ENCODE results near the gene BTN1A1.

The BTN1A1 gene

GRCh38 chr6:26495281-26495680 is 4.8 kb upstream of the BTN1A1 start (continued):
- TF ChIP-seq ZNF549 (tag by site-specific recombination; IDR thresholded peaks at IDR 0.05) = no peak
- TF ChIP-seq ZNF157 (tag by site-specific recombination; IDR thresholded peaks at IDR 0.05) = no peak
- no peak for TF ChIP-seq ZNF174 (tag by site-specific recombination; IDR thresholded peaks at IDR 0.05)
- TF ChIP-seq ZFHX2 (tag by site-specific recombination; conservative IDR thresholded peaks at IDR 0.05) = no peak
- no peak for TF ChIP-seq ZNF561 (tag by site-specific recombination; IDR thresholded peaks at IDR 0.05; ENCODE audit: borderline replicate concordance)

GRCh38 chr6:26497610-26498009 is 2.5 kb upstream of the BTN1A1 start:
- no peaks in the 10 kb centered on the region for H3K36me3 ChIP-seq (ENCODE audit: control insufficient read depth in 2 of 2, insufficient read depth in 1 of 2, low read length in 2 of 2)
- POLR2A ChIA-PET = no interaction called here
- H3K9me3 ChIP-seq (ENCODE audit: control insufficient read depth, insufficient read depth, low read depth, low read length) = no peaks in the 10 kb centered on the region
- TF ChIP-seq ZNF473 (tag by site-specific recombination; IDR thresholded peaks at IDR 0.05) (no peak), BCL11B (tag by site-specific recombination; IDR thresholded peaks at IDR 0.05; ENCODE audit: low read depth) (no peak)
- no peak overlapping the region for H3K27ac ChIP-seq (ENCODE audit: extremely low read depth, low read depth, low read length)
- H3K4me1 ChIP-seq (ENCODE audit: control insufficient read depth, insufficient read depth, low read length) = no peaks in the 10 kb centered on the region
- CTCF ChIA-PET = interaction anchor here (0.6 to 1.1 kb wide), 2 partner anchors 15 to 164 kb away, joined by 3 to 4 read pairs; no protein-coding TSS in a partner anchor
- H3K4me3 ChIP-seq (ENCODE audit: low read depth, low read length) = no peak overlapping the region

GRCh38 chr6:26501482-26501986 is 1.4 kb downstream of the BTN1A1 start:
- Histone ChIP-seq H3K9me3 (ENCODE audit: control insufficient read depth, insufficient read depth, low read depth, low read length) (no peaks in the 10 kb centered on the region), H3K4me1 (ENCODE audit: control insufficient read depth, insufficient read depth, low read length) (no peaks in the 10 kb centered on the region), H3K36me3 (ENCODE audit: control insufficient read depth in 2 of 2, insufficient read depth in 1 of 2, low read length in 2 of 2) (no peaks in the 10 kb centered on the region), H3K27ac (ENCODE audit: extremely low read depth, low read depth, low read length) (no peak overlapping the region), H3K4me3 (ENCODE audit: low read depth, low read length) (peak overlapping the region; percentile 16)
- ChIA-PET CTCF (interaction anchor here (0.8 to 1.2 kb wide), 2 partner anchors 11 to 168 kb away, joined by 3 to 4 read pairs; no protein-coding TSS in a partner anchor), POLR2A (interaction anchor here (0.5 to 1.4 kb wide), 2 partner anchors 15 to 20 kb away, joined by 4 to 5 read pairs; no protein-coding TSS in a partner anchor)
- TF ChIP-seq GLIS1 (tag by site-specific recombination; IDR thresholded peaks at IDR 0.05) = no peak
- TF ChIP-seq, protein P1, sequence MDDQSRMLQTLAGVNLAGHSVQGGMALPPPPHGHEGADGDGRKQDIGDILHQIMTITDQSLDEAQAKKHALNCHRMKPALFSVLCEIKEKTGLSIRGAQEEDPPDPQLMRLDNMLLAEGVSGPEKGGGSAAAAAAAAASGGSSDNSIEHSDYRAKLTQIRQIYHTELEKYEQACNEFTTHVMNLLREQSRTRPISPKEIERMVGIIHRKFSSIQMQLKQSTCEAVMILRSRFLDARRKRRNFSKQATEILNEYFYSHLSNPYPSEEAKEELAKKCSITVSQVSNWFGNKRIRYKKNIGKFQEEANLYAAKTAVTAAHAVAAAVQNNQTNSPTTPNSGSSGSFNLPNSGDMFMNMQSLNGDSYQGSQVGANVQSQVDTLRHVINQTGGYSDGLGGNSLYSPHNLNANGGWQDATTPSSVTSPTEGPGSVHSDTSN (CRISPR knock-in tag; IDR thresholded peaks at IDR 0.05) = peak; percentile 59; the same call in 1 of the 2 replicates

DNA sequence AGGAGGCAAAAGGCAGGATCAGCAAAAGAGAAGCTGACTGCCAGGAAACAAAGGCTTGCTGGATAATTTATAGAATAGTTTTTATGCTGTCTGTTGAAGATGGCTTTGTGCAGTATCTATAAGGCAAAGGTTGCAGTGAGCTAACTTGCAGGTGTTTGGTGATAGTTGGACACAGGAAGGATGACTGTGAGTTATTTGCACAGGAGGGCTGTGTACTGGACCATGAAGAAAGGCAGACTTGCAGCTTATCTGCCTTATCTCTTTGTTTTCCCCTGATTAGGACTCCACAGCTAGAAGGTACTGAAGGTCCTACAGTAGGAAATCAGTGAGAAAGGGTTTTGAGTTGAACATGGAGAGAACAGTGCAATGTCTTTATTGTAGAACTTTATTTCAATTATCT is 2.1 kb downstream of the BTN1A1 start:
- ChIA-PET POLR2A (interaction anchor here (0.5 to 1.4 kb wide), 2 partner anchors 14 to 19 kb away, joined by 4 to 5 read pairs; no protein-coding TSS in a partner anchor), CTCF (interaction anchor here (0.5 kb wide), 1 partner anchor 32 kb away, joined by 3 read pairs; no protein-coding TSS in a partner anchor)
- no peak for TF ChIP-seq ZNF202 (tag by site-specific recombination; IDR thresholded peaks at IDR 0.05; ENCODE audit: borderline replicate concordance)
- no peak for TF ChIP-seq GLIS2 (tag by site-specific recombination; IDR thresholded peaks at IDR 0.05)
- TF ChIP-seq ZNF580 (tag by site-specific recombination; IDR thresholded peaks at IDR 0.05) = no peak
- TF ChIP-seq ZNF366 (tag by site-specific recombination; conservative IDR thresholded peaks at IDR 0.05) = no peak
- TF ChIP-seq ZNF677 (tag by site-specific recombination; IDR thresholded peaks at IDR 0.05) = no peak
- TF ChIP-seq ZNF121 (tag by site-specific recombination; IDR thresholded peaks at IDR 0.05) = no peak
- no peak for TF ChIP-seq HOXC10 (CRISPR knock-in tag; IDR thresholded peaks at IDR 0.05)
- TF ChIP-seq KLF8 (tag by site-specific recombination; IDR thresholded peaks at IDR 0.05) = no peak
- H3K4me3 ChIP-seq (ENCODE audit: low read depth, low read length) = no peak overlapping the region
- H3K4me1 ChIP-seq (ENCODE audit: control insufficient read depth, insufficient read depth, low read length) = no peaks in the 10 kb centered on the region
- H3K9me3 ChIP-seq (ENCODE audit: control insufficient read depth, insufficient read depth, low read depth, low read length) = no peaks in the 10 kb centered on the region
- no peaks in the 10 kb centered on the region for H3K36me3 ChIP-seq (ENCODE audit: control insufficient read depth in 2 of 2, insufficient read depth in 1 of 2, low read length in 2 of 2)
- H3K27ac ChIP-seq (ENCODE audit: extremely low read depth, low read depth, low read length) = no peak overlapping the region
